Lower lobe of right lung (tissue), 2 donors: ENCODE measurements around the gene MYMX. TPM values are rescaled to one million over a fixed set of nuclear protein-coding genes. Genes with fewer than 3 reads are reported as not detected.

Experiments used
- ATAC-seq, 2 donors: fragments of 200-7000 bp; cut with Tn5 transposase; one replicate each; pipeline ENCODE4 v1.9.1; 2020 to 2022; ENCODE audit warnings: mild to moderate bottlenecking in 2 of 2, moderate library complexity in 2 of 2
- DNase-seq: peaks from one replicate; pipeline ENCODE4 v3.0.0-alpha.2; 2020
- H3K27ac ChIP-seq: fragments of 200-600 bp; one replicate; pipeline ENCODE4 v1.8.0; 2022
- H3K27me3 ChIP-seq: fragments of 200-600 bp; one replicate; pipeline ENCODE4 v1.8.0; 2022; ENCODE audit warnings: low read depth
- H3K36me3 ChIP-seq: fragments of 200-600 bp; one replicate; pipeline ENCODE4 v1.8.0; 2022; ENCODE audit warnings: mild to moderate bottlenecking
- H3K4me1 ChIP-seq: fragments of 200-600 bp; one replicate; pipeline ENCODE4 v1.8.0; 2022
- H3K4me3 ChIP-seq: fragments of 200-600 bp; one replicate; pipeline ENCODE4 v1.8.0; 2022; ENCODE audit warnings: mild to moderate bottlenecking
- H3K9me3 ChIP-seq: fragments of 200-600 bp; one replicate; pipeline ENCODE4 v1.8.0; 2022
- CTCF ChIP-seq: fragments of 200-600 bp; IDR thresholded peaks from one replicate; pipeline ENCODE4 v1.8.0; 2022; ENCODE audit warnings: antibody characterized with exemption, mild to moderate bottlenecking
- intact Hi-C: fragments of 100-400 bp; cut with DNase I; formaldehyde crosslinking; loops from one replicate; pipeline ENCODE4 v1.11.0; 2022
- total RNA-seq: library from RNA; stranded (reverse); fragmentation: NEBNext Ultra II Directional; extraction: Animal tissue kit (Norgen Biotek cat#: 25700); gene quantifications from one replicate; pipeline ENCODE4 v1.2.1, GENCODE V29; 2021
- donor health status: DM: no; HTN: yes; CAD: no; lungs with severe emphysema.

Gene MYMX
- total RNA-seq, 1 donor from 2014 or later = not detected

GRCh38 chr6:44221291-44221960 is 4.7 kb downstream of the MYMX start:
- Histone ChIP-seq H3K4me3 (peak overlapping the region; percentile 11), H3K4me1 (peaks cover 86% of the 10 kb centered on the region), H3K36me3 (no peaks in the 10 kb centered on the region), H3K27ac (peak overlapping the region; percentile 80), H3K9me3 (no peaks in the 10 kb centered on the region), H3K27me3 (no peaks in the 10 kb centered on the region)
- intact Hi-C loops = no loop called here
- peak; percentile 84 for TF ChIP-seq CTCF
- peak; percentile 92 for DNase-seq
- peak; percentile 72 to 81 for ATAC-seq

GRCh38 chr6:44221961-44222335 is 5.2 kb downstream of the MYMX start:
- Histone ChIP-seq H3K27me3 (no peaks in the 10 kb centered on the region), H3K4me3 (peak overlapping the region; percentile 11), H3K9me3 (no peaks in the 10 kb centered on the region), H3K27ac (peak overlapping the region; percentile 80), H3K4me1 (peaks cover 85% of the 10 kb centered on the region), H3K36me3 (no peaks in the 10 kb centered on the region)
- intact Hi-C loops = no loop called here
- TF ChIP-seq CTCF = no peak
- ATAC-seq (no peak), DNase-seq (no peak)

- intact Hi-C loops = no loop called here
- TF ChIP-seq CTCF = no peak
- no peaks in the 10 kb centered on the region for H3K9me3 ChIP-seq
- H3K27me3 ChIP-seq = no peaks in the 10 kb centered on the region
- H3K4me3 ChIP-seq = peak overlapping the region; percentile 80
- H3K36me3 ChIP-seq = no peaks in the 10 kb centered on the region
- peak overlapping the region; percentile 80 for H3K27ac ChIP-seq
- ATAC-seq (no peak), DNase-seq (no peak)
- H3K4me1 ChIP-seq = peaks cover 77% of the 10 kb centered on the region
Measured at GRCh38 chr6:44222486-44223318, 6.0 kb downstream of the MYMX start.

GRCh38 chr6:44223319-44224028 is 6.7 kb downstream of the MYMX start, which contains the start of gene SLC29A1:
SLC29A1 (plus strand) TSS chr6:44223595; CDS start chr6:44227314, 3,719 bp downstream.
- ATAC-seq (peak; percentile 66 to 72), DNase-seq (peak; percentile 88)
- Histone ChIP-seq H3K4me1 (peaks cover 69% of the 10 kb centered on the region), H3K27ac (peak within 1 kb of the TSS; percentile 80), H3K4me3 (peak within 1 kb of the TSS; percentile 80), H3K36me3 (no peaks in the 10 kb centered on the region), H3K27me3 (no peaks in the 10 kb centered on the region), H3K9me3 (no peaks in the 10 kb centered on the region)
- intact Hi-C loops = no loop called here
- no peak for TF ChIP-seq CTCF
